Activated T-cell treated with anti-CD3 and anti-CD28 coated beads for 48 hours (primary cell): ENCODE data around the gene OTUB2.

Experiments used
- DNase-seq: peaks from one replicate; pipeline ENCODE4 v3.0.0-alpha.2; 2020; ENCODE audit warnings: low read depth

OTUB2 gene

GRCh38 chr14:94041551-94042346, 15.6 kb downstream of the OTUB2 start:
- no peak for DNase-seq

DNA sequence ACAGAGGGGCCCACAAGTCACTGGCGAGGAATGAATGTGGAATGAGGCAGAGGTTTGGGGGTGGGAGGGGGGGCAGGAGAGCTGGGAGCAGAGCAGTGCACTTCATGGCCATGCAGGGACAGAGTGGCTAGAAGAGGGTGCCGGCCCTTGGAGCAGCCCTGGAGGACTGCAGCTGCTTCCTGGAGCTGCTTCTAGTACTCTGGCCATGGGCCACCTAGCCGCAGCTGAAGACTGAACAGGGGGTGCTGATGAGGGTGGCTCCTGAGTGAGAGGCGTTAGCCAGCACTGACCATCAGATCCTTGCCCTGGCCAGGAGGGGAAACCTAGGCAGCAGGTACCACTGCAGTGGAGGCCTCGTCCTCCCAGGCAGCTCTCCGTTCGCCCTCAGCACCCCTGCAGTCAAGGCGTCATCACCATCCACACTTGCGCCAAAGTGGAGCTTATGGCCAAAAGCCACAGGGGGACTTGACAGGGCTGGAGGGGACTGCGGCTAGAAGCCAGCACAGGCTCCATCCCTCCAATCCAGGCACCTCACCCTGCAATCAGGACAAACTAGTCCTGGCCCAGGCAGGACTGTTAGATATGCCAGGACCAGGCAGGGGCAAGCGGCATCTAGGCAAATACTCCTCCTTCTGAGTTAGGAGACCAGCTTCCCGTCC, 16.4 kb downstream of the OTUB2 start:
- DNase-seq, result no peak

GRCh38 chr14:94043111-94043755, 17.1 kb downstream of the OTUB2 start:
- no peak for DNase-seq

DNA sequence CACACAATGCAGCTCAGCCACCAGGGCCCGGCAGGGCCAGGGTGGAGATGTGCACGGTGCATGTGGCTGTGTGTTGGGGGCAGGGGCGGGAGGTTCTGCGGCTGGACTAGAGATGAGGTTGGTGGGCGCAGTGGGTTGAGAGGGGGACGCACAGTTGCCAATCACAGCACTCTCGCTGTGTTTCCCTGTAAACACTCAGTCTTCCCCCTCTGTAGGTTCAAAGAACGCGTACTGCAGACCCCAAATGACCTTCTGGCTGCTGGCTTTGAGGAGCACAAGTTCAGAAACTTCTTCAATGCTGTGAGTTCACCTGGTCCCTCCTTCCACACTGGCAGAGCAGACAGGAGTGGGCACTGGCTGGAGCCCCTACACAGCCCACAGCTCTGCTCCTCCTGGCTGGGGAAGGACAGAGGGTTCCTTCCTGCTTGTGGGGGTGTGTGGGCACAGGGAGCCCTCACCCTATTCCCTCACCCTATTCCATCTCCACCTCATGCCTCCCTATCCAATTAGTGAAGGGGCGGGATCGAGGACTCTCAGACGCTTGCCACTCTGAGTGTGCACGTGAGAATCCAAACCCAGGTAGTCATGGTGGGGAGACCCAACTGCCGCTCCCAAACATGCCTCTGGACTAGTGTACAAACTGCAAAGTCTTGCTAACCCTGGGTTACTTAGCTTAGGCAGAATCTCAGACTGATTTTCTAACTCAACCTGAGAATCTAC, 17.8 kb downstream of the OTUB2 start:
- DNase-seq, result no peak

DNA sequence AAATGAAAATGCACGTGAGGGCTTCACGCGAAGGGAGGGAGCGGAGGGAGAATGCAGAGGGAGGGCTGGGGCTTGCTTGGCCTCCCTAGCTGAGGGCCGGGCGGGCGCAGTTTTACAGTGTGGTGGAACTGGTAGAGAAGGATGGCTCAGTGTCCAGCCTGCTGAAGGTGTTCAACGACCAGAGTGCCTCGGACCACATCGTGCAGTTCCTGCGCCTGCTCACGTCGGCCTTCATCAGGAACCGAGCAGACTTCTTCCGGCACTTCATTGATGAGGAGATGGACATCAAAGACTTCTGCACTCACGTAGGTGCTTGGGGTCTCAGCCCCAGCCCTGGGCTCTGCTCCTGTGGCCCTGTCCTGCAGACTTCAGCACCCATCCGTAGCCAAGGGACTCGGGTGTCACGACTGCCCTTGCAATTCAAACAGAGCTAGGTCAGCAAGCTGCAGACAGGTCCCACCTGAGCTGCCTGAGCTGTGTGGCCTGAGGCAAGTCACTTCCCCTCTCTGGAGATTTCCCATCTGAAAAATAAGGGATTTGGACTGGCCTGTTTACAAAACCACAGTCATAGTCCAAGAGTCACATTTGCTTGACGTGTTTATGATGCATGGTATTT, 18.4 kb downstream of the OTUB2 start:
- no peak for DNase-seq

DNA sequence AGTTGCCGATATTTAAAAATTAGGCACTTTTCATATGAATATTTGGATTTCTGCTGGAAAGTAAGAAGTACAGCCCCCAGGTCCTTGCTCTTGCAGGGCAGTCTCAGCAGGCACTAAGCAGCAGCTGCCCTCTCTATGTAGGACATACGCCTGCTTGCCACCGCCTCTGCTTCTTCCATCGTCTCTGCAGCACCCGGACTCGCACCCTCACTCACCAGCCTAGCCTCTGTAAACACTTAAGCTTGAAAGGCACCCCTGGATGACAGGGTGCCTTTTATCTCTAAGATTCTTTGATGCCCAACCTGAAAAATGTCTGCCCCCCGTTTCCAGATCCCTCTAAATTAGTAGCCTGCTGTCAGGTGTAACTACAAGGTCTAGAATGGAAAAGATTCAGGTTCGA, 19.0 kb downstream of the OTUB2 start:
- no peak for DNase-seq

- DNase-seq, result no peak
Measured at GRCh38 chr14:94045563-94046345, 19.6 kb downstream of the OTUB2 start.

GRCh38 chr14:94046696-94047250, 20.6 kb downstream of the OTUB2 start:
- DNase-seq, result no peak

GRCh38 chr14:94047581-94047980, 21.4 kb downstream of the OTUB2 start:
- no peak for DNase-seq

DNA sequence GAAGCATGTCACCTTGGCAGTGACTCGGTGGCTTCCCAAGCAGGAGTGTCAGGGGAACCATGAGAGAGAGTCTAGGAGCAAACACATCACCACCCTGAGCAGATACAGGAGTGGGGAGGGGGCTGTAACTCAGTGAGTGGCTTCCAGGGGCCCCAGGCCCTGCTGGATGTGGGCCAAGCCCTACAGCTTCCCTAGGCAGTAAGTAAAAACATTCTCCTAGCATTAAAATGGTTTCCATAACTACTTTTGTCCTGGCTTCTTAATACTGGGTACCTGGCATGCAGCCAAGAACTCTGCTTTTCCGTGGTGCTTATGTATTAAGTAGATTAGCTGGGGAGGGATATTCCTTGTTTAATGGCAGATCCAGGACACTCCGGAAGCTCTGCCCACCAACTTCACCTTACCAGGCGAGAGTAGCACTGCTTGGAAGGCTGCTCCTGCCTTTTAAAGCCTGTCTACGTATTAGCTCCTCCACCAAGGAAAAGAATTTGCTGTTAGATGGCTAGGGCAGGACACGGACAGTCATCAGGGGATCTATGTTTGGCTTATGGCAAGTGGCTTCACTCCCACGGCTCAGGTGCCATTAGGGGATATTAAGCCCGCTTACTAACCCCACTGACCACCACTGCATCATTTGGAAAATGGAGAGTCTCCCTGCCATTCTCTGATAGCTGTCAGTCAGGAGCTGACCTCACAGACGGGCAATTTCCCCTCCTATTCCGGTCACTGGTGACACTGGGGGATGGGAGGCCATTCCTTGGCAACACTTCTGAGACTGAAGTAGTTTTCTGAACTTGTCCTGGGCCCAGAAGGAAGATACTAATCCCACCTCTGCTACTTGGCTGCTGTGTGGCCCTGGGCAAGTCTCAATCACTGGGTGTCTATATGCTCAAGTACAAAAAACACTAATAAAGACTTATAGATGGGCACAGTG, 22.8 kb downstream of the OTUB2 start:
- no peak for DNase-seq

GRCh38 chr14:94049625-94050023, 23.5 kb downstream of the OTUB2 start:
- DNase-seq, result no peak

GRCh38 chr14:94050231-94050880, 24.2 kb downstream of the OTUB2 start:
- no peak for DNase-seq

GRCh38 chr14:94051115-94051514, 25.0 kb downstream of the OTUB2 start:
- DNase-seq, result no peak

GRCh38 chr14:94051779-94052178, 25.6 kb downstream of the OTUB2 start:
- no peak for DNase-seq

GRCh38 chr14:94052199-94052598, 26.1 kb downstream of the OTUB2 start:
- DNase-seq, result no peak

- no peak for DNase-seq
Measured at GRCh38 chr14:94052662-94053061, 26.5 kb downstream of the OTUB2 start.

DNA sequence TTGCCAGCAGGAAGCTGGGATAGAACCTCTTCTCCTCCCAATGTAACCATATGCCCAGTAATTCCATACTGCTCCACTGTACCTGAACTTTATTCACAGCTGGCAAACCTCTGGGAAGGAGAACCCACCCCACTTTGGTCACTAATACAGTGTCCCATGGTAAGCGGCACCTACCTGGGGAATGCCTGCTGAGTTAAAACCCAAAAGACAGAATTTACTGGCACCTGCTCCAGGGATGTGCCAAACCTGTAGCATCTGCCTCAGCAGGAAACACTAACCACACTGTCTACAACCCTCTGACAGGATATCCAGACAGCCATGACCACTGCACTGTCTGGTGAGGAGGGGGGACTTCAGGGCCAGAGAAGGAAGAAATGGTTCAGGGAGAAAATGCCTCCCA, 28.3 kb downstream of the OTUB2 start:
- DNase-seq, result no peak

- DNase-seq, result no peak
Measured at GRCh38 chr14:94054936-94055335, 28.8 kb downstream of the OTUB2 start.

DNA sequence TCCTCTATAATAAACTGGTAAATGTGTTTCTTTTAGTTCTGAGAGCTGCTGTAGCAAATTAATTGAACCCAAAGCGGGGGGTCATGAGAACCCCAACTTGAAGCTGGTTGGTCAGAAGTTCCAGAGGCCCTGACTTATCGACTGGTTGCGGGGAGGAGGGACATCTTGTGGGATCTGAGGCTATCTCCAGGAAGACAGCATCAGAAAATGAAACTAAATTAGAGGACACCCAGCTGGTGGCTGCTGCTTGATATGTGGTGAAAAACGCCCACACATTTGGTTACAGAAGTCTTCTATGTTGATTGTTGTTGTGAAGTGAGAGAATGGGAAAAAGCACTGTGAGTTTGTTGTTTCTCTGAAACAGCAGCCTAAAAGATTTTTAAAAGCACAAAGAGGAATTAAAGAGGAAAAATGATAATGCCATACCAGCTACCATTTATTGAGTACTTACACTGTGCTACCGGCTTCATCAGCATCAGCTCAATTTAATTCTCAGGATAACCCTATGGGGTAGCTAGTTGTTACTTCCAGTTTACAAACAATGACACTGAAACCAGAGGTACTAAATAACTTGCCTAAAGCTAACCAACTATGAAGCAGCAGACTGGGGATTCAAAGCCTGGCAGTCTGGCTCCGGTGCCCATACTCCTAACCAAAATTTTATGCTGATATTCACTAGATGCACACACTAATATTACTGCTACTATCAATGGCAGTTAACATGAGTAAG, 30.6 kb downstream of the OTUB2 start:
- no peak for DNase-seq
